HG02840 (cell line): Measurements from ENCODE around the gene SYTL1.

Experiments
- ATAC-seq: cut with Tn5 transposase; IDR thresholded peaks from one replicate; pipeline ENCODE4 v1.9.1; 2021; ENCODE audit warnings: mild to moderate bottlenecking, moderate library complexity, moderate number of reproducible peaks; ENCODE audit not compliant: unreplicated experiment, low FRiP score

Gene SYTL1

GRCh38 chr1:27345272-27345671 lies 3.5 kb downstream of the SYTL1 start:
- no peak for ATAC-seq

GRCh38 chr1:27346357-27346756 lies 4.5 kb downstream of the SYTL1 start:
- ATAC-seq: no peak

DNA sequence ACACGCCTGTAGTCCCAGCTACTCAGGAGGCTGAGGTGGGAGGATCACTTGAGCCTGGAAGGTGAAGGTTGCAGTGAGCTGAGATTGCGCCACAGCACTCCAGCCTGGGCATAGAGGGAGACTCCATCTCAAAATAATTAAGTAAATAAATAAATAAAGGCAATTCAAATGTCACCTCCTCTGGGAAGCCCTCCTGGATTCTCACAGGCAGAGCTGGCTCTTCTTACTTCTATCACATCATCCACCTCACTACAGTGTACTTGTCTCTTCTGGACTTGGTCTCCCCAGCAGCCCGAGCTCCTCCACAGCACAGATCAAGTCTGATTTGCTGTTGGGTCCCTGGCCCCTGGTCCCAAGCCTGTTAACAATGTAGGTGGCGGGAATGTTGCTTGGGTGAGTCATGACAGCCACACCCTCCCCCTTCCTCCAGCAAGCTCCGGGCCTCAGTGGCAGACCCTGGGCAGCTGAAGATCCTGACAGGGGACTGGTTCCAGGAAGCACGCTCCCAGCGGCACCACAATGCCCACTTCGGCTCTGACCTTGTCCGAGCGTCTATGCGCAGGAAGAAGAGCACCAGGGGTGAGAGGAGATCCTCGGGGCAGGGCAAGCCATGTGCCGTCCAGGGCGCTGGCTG lies 5.3 kb downstream of the SYTL1 start:
- ATAC-seq: no peak

- ATAC-seq: no peak
Observed at GRCh38 chr1:27348861-27349783, 7.3 kb downstream of the SYTL1 start.

DNA sequence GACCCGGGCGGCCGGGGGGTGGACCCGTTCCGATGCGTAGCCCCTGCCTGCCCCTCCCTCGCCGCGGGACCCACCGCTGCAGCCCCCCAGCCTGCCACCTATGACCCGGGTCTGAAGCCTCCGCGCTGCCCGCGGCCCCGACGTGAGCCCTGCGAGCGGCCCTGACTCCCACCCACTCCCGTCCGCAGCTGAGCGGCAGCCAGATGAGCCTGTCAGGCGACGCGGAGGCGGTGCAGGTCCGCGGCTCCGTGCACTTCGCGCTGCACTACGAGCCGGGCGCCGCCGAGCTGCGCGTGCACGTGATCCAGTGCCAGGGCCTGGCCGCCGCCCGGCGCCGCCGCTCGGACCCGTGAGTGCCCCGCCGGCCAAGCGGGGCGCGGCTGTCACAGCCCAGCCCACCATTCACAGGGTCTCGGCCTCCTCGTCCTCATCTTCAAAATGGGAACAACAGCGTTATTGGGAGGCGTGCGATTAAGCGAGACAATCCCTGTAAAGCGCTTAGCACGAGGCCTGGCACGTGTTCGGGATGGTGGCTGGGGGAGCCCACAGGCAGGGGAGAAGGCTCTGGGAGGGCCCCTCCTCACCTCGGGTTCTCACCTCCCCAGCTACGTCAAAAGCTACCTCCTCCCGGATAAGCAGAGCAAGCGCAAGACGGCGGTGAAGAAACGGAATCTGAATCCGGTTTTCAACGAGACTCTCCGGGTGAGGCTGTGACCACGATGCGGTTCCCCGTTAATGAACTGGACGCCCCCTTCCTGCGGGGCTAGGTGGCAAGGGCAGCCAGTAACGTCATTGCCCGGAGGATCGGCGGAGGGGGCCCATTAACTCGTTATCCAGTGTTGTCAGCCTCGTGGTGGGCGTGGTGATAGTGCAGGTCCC lies 8.2 kb downstream of the SYTL1 start:
- ATAC-seq: no peak

DNA sequence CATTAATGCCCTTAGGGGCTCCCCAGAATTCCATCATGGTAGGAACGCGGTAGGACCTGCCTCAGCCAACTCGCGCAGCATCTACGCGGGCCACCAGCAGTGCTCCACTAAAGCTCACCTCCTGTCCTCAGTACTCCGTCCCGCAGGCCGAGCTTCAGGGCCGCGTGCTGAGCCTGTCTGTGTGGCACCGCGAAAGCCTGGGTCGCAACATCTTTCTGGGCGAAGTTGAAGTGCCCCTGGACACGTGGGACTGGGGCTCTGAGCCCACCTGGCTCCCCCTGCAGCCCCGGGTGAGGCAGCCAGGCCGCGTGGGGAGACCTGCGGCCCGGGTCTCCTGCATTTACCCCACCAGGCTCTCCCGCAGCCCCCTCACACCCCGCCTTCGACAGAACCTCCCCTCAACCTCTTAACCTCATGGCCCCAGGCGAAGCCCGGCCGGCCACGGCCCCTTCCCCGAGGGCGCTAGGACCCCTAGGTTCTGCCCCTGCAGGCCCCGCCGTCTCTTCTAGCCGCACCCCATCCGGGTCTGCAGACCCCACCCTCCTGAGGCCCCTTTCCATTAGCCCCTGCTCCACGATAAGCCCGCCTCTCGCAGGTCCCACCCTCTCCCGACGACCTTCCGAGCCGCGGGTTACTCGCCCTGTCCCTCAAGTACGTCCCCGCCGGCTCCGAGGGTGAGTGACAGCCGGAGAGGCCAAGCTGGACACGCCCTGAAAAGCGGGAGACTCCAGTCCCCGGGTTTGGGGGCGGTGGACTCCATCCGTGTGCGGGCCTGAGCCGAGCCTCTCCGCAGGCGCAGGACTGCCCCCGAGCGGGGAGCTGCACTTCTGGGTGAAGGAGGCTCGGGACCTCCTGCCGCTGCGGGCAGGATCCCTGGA lies 9.1 kb downstream of the SYTL1 start:
- ATAC-seq: no peak

DNA sequence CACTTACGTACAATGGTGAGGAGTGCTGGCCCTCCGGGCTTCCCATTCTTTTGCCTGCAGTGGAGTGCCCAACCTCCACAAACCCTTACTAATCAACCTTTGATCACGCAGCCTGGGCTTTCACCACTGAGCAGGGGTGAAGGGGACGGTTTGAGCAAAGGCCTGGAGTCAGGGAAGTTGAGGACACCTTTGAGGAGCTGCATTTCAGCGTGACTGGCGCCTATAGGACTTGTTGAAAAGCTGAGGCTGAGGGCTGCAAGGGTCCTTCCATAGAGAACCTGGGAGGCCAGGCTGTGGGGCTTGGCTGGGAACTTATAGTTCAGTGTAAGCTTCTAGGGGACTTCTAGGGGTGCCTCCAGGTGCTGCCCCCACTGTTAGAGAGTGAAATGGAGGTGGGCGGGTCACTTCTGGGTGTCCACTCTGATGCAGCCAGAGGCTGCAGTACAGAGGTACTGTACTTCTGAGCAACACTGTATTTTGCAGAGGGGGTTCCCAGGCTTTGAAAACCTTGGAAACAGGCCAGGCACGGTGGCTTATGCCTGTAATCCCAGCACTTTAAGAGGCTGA lies 9.8 kb downstream of the SYTL1 start:
- ATAC-seq: no peak

DNA sequence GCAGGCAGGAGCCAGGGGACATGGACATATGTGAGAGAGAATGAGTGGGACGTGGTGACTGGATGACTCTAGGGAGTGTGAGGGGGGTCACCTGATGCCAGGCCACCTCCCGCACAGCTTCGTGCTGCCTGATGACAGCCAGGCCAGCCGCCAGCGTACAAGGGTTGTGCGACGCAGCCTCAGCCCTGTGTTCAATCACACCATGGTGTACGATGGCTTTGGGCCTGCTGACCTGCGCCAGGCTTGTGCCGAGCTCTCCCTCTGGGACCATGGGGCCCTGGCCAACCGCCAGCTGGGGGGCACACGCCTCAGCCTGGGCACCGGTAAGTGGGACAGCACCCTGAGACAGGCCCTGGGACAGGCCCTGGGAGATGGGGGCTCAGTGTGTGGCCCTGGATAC lies 11.3 kb downstream of the SYTL1 start:
- no peak for ATAC-seq

DNA sequence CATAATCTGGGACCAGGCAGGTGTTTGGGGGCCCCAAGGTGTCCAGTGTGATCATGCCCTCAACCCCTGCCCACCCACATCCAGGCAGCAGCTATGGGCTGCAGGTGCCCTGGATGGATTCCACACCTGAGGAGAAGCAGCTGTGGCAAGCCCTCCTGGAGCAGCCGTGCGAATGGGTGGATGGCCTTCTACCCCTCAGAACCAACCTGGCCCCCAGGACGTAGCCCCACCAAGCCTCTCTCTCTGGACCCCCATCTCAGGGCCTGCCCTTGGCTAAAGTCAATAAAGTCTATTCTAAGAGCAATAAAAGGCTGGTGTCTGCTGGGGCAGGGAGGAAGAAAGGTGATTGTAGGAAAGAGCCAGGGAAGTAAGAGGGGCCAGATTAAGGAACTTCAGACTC lies 11.8 kb downstream of the SYTL1 start:
- no peak for ATAC-seq

- no peak for ATAC-seq
Observed at GRCh38 chr1:27355683-27356082, 13.9 kb downstream of the SYTL1 start.

DNA sequence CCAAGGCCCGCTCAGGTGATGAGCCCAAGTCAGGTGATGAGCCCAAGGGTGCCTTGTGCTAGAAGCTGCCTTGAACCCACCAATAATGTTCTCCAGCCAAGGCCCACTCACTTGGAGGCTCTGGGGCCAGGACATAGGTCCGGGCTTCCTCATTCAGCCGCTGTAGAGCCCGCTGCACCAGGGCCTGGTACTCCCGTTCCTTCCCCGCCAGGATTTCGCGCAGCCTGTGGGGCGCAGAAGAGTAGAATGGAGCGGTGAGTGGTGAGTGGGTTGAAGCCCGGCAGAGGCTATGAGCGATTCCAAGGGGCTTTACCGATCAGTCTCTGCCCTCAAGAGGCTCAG lies 14.4 kb downstream of the SYTL1 start:
- ATAC-seq: no peak

- no peak for ATAC-seq
Observed at GRCh38 chr1:27356619-27357280, 14.9 kb downstream of the SYTL1 start.

DNA sequence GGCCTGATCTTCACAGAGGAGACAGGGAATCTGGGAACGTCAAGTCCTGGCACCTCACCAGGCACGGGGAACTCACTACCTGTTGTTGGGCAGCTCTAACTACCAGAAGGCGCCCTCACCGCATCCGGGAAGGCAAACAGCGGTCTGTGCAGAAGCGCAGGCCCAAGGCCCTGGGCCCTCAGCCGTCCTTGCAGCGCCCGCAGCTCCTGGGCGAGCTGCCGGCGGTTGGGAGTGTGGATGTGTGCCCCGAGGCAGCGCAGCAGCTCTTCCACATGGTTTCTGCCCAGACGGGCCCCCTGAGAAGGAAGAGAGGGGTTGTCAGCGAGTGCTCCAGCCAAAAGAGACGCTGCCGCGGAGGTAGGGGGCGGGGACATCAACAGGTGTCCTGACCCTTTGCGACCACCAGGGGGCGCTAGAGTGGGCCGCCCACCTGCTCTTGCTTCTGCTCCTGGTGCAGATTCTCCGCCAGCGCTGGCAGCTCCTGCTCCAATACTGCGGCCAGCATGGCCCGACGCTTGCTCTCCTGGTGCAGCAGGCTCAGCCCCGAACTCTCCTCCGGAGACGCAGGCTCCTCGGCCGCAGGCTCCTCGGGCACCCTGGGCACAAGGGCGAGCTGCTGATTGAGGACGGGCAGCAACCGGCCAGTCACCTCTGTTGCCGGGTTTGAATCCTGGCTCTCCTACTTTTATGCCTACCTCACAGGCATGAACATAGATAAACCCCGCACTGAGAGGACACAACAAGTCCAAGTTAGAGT lies 15.6 kb downstream of the SYTL1 start:
- no peak for ATAC-seq

GRCh38 chr1:27358038-27358927 lies 16.5 kb downstream of the SYTL1 start:
- ATAC-seq: no peak

- no peak for ATAC-seq
Observed at GRCh38 chr1:27358928-27359313, 17.1 kb downstream of the SYTL1 start.

- no peak for ATAC-seq
Observed at GRCh38 chr1:27359822-27360158, 18.0 kb downstream of the SYTL1 start.

DNA sequence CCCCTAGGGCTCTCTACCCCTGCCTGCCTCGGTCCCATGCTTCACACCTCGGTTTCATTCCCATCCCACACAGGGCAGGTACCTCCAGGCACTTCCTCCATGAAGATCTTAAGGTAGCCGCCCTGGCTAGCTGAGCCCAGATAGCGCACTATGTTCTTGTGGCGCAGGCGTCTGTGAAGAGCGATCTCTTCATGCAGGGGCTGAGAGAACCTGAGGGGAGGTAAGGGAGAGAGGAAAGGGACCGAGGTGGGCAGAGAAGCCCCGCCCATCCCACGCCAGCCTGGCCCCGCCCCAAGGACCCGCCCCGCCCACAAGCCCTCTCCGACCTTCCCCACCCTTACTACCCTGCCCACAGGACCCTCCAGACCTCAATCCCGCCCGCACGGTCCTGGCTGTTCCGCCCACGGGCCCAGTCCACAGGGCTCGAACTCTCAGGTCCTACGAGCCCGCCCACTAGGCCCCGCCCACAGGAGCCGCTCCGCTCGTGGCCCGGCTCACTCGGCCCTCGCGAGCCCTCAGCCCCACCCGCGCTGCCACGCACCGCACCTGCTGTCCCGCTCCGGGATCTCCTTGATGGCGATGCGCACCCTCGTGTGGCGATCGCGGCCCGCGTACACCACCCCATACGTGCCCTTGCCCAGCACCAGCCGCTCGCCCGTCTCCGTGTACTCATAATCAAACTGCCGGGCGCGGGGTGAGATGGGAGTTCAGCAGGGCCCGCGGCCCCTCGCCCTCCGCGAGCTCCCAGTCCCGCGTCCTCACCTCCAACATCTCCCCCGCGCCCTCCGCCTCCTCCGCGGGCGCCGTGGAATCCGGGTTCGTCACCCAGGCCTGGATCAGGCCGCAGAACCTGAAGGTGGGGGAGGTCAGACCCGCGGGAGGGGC lies 18.6 kb downstream of the SYTL1 start:
- ATAC-seq: no peak
